HUDEP-2 (cell line): Measurements from ENCODE around the gene TEX35.
A peak's percentile ranks its signal among the peaks of the same experiment; 100 is the strongest.

ENCODE experiments used
- DNase-seq, 76 experiments: peaks; one replicate each; lab custom pipeline; 2025; ENCODE audit not compliant: unreplicated experiment in 76 of 76; lab: John Stamatoyannopoulos, UW

TEX35 gene

GRCh38 chr1:178513278-178513983 is 522 bp downstream of the TEX35 start:
- DNase-seq: peak in 3 of 76 experiments; percentile 8 to 21 (median 8)

GRCh38 chr1:178516110-178516509 is 3.2 kb downstream of the TEX35 start:
- DNase-seq: no peak

GRCh38 chr1:178518894-178519293 is 6.0 kb downstream of the TEX35 start:
- DNase-seq: no peak

GRCh38 chr1:178520803-178521202 is 7.9 kb downstream of the TEX35 start:
- no peak for DNase-seq

- DNase-seq: no peak
These were observed 8.3 kb downstream of the TEX35 start for GRCh38 chr1:178521241-178521640.

- no peak for DNase-seq
These were observed 14.2 kb downstream of the TEX35 start for GRCh38 chr1:178527117-178527516.

- no peak for DNase-seq
These were observed 15.5 kb downstream of the TEX35 start for GRCh38 chr1:178528228-178528952.

GRCh38 chr1:178528953-178529335 is 16.0 kb downstream of the TEX35 start:
- no peak for DNase-seq

- DNase-seq: no peak
These were observed 16.6 kb downstream of the TEX35 start for GRCh38 chr1:178529364-178530036.

- DNase-seq: no peak
These were observed 17.1 kb downstream of the TEX35 start for GRCh38 chr1:178530037-178530402.

- DNase-seq: no peak
These were observed 17.6 kb downstream of the TEX35 start for GRCh38 chr1:178530502-178530901.

GRCh38 chr1:178531887-178532286 is 19.0 kb downstream of the TEX35 start:
- DNase-seq: no peak

- peak in 63 of 76 experiments; percentile 2 to 75 (median 54) for DNase-seq
These were observed 19.5 kb downstream of the TEX35 start for GRCh38 chr1:178532392-178532791.

GRCh38 chr1:178533121-178533946 is 20.4 kb downstream of the TEX35 start:
- peak in 2 of 76 experiments; percentile 8 to 16 for DNase-seq

- no peak for DNase-seq
These were observed 21.4 kb downstream of the TEX35 start for GRCh38 chr1:178534137-178534868.

GRCh38 chr1:178536329-178536728 is 23.4 kb downstream of the TEX35 start:
- no peak for DNase-seq

GRCh38 chr1:178536844-178537371 is 24.0 kb downstream of the TEX35 start:
- DNase-seq: peak in 34 of 76 experiments; percentile 1 to 62 (median 20)

- DNase-seq: no peak
These were observed 24.6 kb downstream of the TEX35 start for GRCh38 chr1:178537382-178538090.

GRCh38 chr1:178538192-178538916 is 25.4 kb downstream of the TEX35 start:
- DNase-seq: peak in 1 of 76 experiments; percentile 0
